ENCODE measurements around the gene ST8SIA1. TPM values are rescaled to one million over a fixed set of nuclear protein-coding genes. Genes with fewer than 3 reads are reported as not detected.

The ST8SIA1 gene
- total RNA-seq, 1 experiment from 2014 or later: not detected

GRCh38 chr12:22229652-22230279, 104.7 kb downstream of the ST8SIA1 start:
- WGBS (ENCODE audit: extremely low coverage, insufficient read length, low lambda C conversion rate): no CpG with 5 or more reads among the region's 2 CpGs
- no peak overlapping the region for H2BK5ac ChIP-seq (ENCODE audit: insufficient read length, low read length)
- no peak overlapping the region for H4K91ac ChIP-seq (ENCODE audit: insufficient read length, low read depth, low read length)
- H3K9me3 Mint-ChIP-seq: no peaks in the 10 kb centered on the region
- H3K9me3 ChIP-seq (ENCODE audit: control insufficient read depth, low read depth, low read length): no peaks in the 10 kb centered on the region
- no peak for TF ChIP-seq CTCF (conservative IDR thresholded peaks at IDR 0.05)
- no peaks in the 10 kb centered on the region for H3K27me3 ChIP-seq (ENCODE audit: insufficient read depth, low read length)
- no peak overlapping the region for H4K8ac ChIP-seq (replicated peaks; ENCODE audit: insufficient read length, low read depth, low read length)
- H2BK20ac ChIP-seq (ENCODE audit: low read depth, low read length, poor library complexity, severe bottlenecking): no peak overlapping the region
- no peaks in the 10 kb centered on the region for H3K23me2 ChIP-seq (ENCODE audit: insufficient read length, low read depth, low read length, poor library complexity, severe bottlenecking)
- H3K4ac ChIP-seq (ENCODE audit: low read depth, low read length): no peak overlapping the region
- no peak overlapping the region for H3K27ac Mint-ChIP-seq
- H2AK5ac ChIP-seq (ENCODE audit: insufficient read length, low read length): no peak overlapping the region
- H3K4me1 ChIP-seq (ENCODE audit: insufficient read depth, low read length): no peaks in the 10 kb centered on the region
- H3K4me2 ChIP-seq (ENCODE audit: insufficient read depth, insufficient read length, low read length): no peak overlapping the region
- no peak overlapping the region for H3K23ac ChIP-seq (ENCODE audit: insufficient read length, low read depth, low read length)
- H3K79me1 ChIP-seq (ENCODE audit: insufficient read depth, low read depth, low read length, poor library complexity, severe bottlenecking): no peaks in the 10 kb centered on the region
- H4K20me1 ChIP-seq (ENCODE audit: control insufficient read depth, insufficient read depth, insufficient read length): no peaks in the 10 kb centered on the region
- H2BK120ac ChIP-seq (ENCODE audit: low read depth, low read length, poor library complexity, severe bottlenecking): no peak overlapping the region
- H3T11ph ChIP-seq (ENCODE audit: low read length): no peak overlapping the region
- no peak overlapping the region for H3K4me3 Mint-ChIP-seq
- no peak overlapping the region for H3K56ac ChIP-seq (ENCODE audit: insufficient read length, low read depth, low read length)
- H3K36me3 Mint-ChIP-seq (ENCODE audit: insufficient read depth in 1 of 3, low read depth in 3 of 3): no peaks in the 10 kb centered on the region
- no peak for DNase-seq
- H3K79me2 ChIP-seq (ENCODE audit: insufficient read depth, low read length): no peaks in the 10 kb centered on the region
- no peak overlapping the region for H3K14ac ChIP-seq (ENCODE audit: insufficient read depth, low read length)
- H4K5ac ChIP-seq (ENCODE audit: insufficient read length, low read depth, low read length): no peak overlapping the region
- H3K18ac ChIP-seq (ENCODE audit: insufficient read length, low read depth, low read length): no peak overlapping the region
- no peak overlapping the region for H2AFZ ChIP-seq (ENCODE audit: low read length)
- H3K9ac ChIP-seq (ENCODE audit: extremely low read depth, insufficient read length, low read length): no peak overlapping the region
- H3K27me3 Mint-ChIP-seq (ENCODE audit: low read depth): no peaks in the 10 kb centered on the region
- H3K27ac ChIP-seq (ENCODE audit: insufficient read length, low read depth, low read length): no peak overlapping the region
- no peak overlapping the region for H2BK15ac ChIP-seq (ENCODE audit: low read depth, low read length)
- H3K4me1 Mint-ChIP-seq: peaks cover 16% of the 10 kb centered on the region in 2 experiments
- no peak overlapping the region for H2BK12ac ChIP-seq (ENCODE audit: insufficient read length, low read depth, low read length)
